Endothelial cell of umbilical vein (primary cell): ENCODE results near the gene ACSS1. TPM values are rescaled to one million over a fixed set of nuclear protein-coding genes. Genes with fewer than 3 reads are reported as not detected.

Source experiments
- BruUV-seq: library from RNA; stranded (reverse); fragments of 400-500 nt; replicated peaks from 2 replicates; lab custom pipeline; 2021; lab: Mats Ljungman, UMichigan
- CTCF ChIA-PET: fragments of 300-600, 350-600 bp; sonication (Branson Sonifier 250); formaldehyde crosslinking; loops from one replicate; lab custom pipeline; 2021; ENCODE audit warnings: antibody characterized with exemption, inconsistent platforms; lab: Charles Lee
- POLR2A ChIA-PET: fragments of 300-600, 350-600 bp; sonication (Branson Sonifier 250); formaldehyde crosslinking; loops from one replicate; lab custom pipeline; 2021; ENCODE audit warnings: antibody characterized with exemption, inconsistent platforms; lab: Charles Lee
- DNase-seq: peaks from one replicate; pipeline ENCODE4 v3.0.0-alpha.2; 2011; ENCODE audit warnings: low read depth, low spot score
- FAIRE-seq: peaks from 2 replicates; lab custom pipeline; 2011; peaks lifted over from hg19 to GRCh38; lab: Jason Lieb, UNC
- H2AFZ ChIP-seq: 2 replicates; pipeline ENCODE4 v1.6.0; 2012; ENCODE audit warnings: low read depth, low read length, control low read depth, inconsistent platforms
- H3K27ac ChIP-seq: 2 replicates; pipeline ENCODE4 v1.5.1; 2011; ENCODE audit warnings: low read depth, mild to moderate bottlenecking, control low read depth, low read length, moderate library complexity; ENCODE audit not compliant: insufficient read depth
- H3K27me3 ChIP-seq, 2 experiments: 2 replicates each; pipeline versions ENCODE4 v1.6.0 to v1.6.1; 2011; ENCODE audit warnings: low read length in 2 of 2, mixed read lengths in 1 of 2; ENCODE audit not compliant: control insufficient read depth in 2 of 2, insufficient read depth in 2 of 2
- H3K36me3 ChIP-seq, 2 experiments: 2 replicates in 1 of 2; 3 replicates in 1 of 2; pipeline ENCODE4 v1.5.1; 2011; ENCODE audit warnings: low read length in 2 of 2, mild to moderate bottlenecking in 1 of 2, moderate library complexity in 1 of 2; ENCODE audit not compliant: control insufficient read depth in 2 of 2, insufficient read depth in 2 of 2; ENCODE audit errors: extremely low read depth in 1 of 2
- H3K4me1 ChIP-seq: 3 replicates; pipeline ENCODE4 v1.5.1; 2011; ENCODE audit warnings: mild to moderate bottlenecking, low read length; ENCODE audit not compliant: control insufficient read depth, insufficient read depth; ENCODE audit errors: extremely low read depth
- H3K4me2 ChIP-seq: 2 replicates; pipeline ENCODE4 v1.6.1; 2011; ENCODE audit warnings: low read length, control low read depth, mixed read lengths; ENCODE audit not compliant: insufficient read depth
- H3K4me3 ChIP-seq, 3 experiments: fragments of 200-600 bp in 1 of 3; sonication (generic), shearing (Covaris generic) in 1 of 3; replicated peaks in 1 of 3; 2 replicates each; pipeline ENCODE4 v1.5.1; 2011 to 2016; ENCODE audit warnings: control low read depth in 3 of 3, low read length in 3 of 3, mild to moderate bottlenecking in 2 of 3, inconsistent platforms in 1 of 3, low read depth in 1 of 3, moderate library complexity in 1 of 3; ENCODE audit not compliant: insufficient read depth in 1 of 3
- H3K79me2 ChIP-seq: 2 replicates; pipeline ENCODE4 v1.6.0; 2012; ENCODE audit warnings: low read length, inconsistent platforms; ENCODE audit not compliant: control insufficient read depth, insufficient read depth
- H3K9ac ChIP-seq: replicated peaks from 2 replicates; pipeline ENCODE3; 2011; ENCODE audit warnings: low read length, control low read depth; ENCODE audit not compliant: insufficient read depth; ENCODE audit errors: extremely low read depth
- H3K9me1 ChIP-seq: replicated peaks from 3 replicates; pipeline ENCODE4 v1.6.0; 2011; ENCODE audit warnings: mild to moderate bottlenecking, low read length; ENCODE audit not compliant: control insufficient read depth, insufficient read depth; ENCODE audit errors: extremely low read depth
- H3K9me3 ChIP-seq: replicated peaks from 2 replicates; pipeline ENCODE4 v1.5.1; 2012; ENCODE audit warnings: low read length, inconsistent platforms; ENCODE audit not compliant: control insufficient read depth, insufficient read depth
- H4K20me1 ChIP-seq: replicated peaks from 2 replicates; pipeline ENCODE3; 2011; ENCODE audit warnings: mild to moderate bottlenecking, low read length; ENCODE audit not compliant: control insufficient read depth, insufficient read depth; ENCODE audit errors: extremely low read depth
- EZH2 ChIP-seq: IDR thresholded peaks from 2 replicates; pipeline ENCODE4 v1.6.1; 2012; ENCODE audit warnings: borderline replicate concordance, low read depth, mild to moderate bottlenecking, moderate library complexity, low read length, inconsistent platforms; ENCODE audit not compliant: severe bottlenecking
- FOS ChIP-seq: IDR thresholded peaks from 2 replicates; pipeline ENCODE4 v1.6.1; 2011; ENCODE audit warnings: mild to moderate bottlenecking, low read length, moderate library complexity, borderline replicate concordance; ENCODE audit not compliant: insufficient read depth
- GATA2 ChIP-seq: IDR thresholded peaks from 2 replicates; pipeline ENCODE4 v1.7.0; 2011; ENCODE audit warnings: low read depth, mild to moderate bottlenecking, moderate library complexity, mixed read lengths, low read length; ENCODE audit not compliant: insufficient read length, insufficient read depth
- JUN ChIP-seq: IDR thresholded peaks from 2 replicates; pipeline ENCODE4 v1.6.1; 2011; ENCODE audit warnings: borderline replicate concordance, low read depth; ENCODE audit not compliant: insufficient read length, insufficient read depth
- MYC ChIP-seq: IDR thresholded peaks from one replicate; pipeline ENCODE4 v1.6.1; 2011; ENCODE audit warnings: mild to moderate bottlenecking, low read depth, low read length
- POLR2A ChIP-seq: IDR thresholded peaks from 2 replicates; pipeline ENCODE4 v1.6.1; 2012; ENCODE audit warnings: low read depth, mild to moderate bottlenecking, control low read depth, low read length
- POLR2AphosphoS5 ChIP-seq: IDR thresholded peaks from 2 replicates; pipeline ENCODE4 v1.6.1; 2012; ENCODE audit warnings: low read depth, mild to moderate bottlenecking, control low read depth, low read length, moderate library complexity; ENCODE audit not compliant: insufficient read depth
- dilution Hi-C: fragments of 300-500 bp; cut with MboI; formaldehyde crosslinking; loops from one replicate; pipeline ENCODE4 v1.15.0; 2019; ENCODE audit warnings: low sequenced_read_pairs; ENCODE audit not compliant: extremely low pct_ligation_motif_present
- intact Hi-C: fragments of 100-400 bp; cut with micrococcal nuclease; formaldehyde crosslinking; loops from one replicate; pipeline ENCODE4 v1.10.0; 2022
- polyA plus RNA-seq, 4 experiments: library from polyadenylated mRNA; depleted of rRNA in 3 of 4; stranded (reverse) in 3 of 4; unstranded in 1 of 4; fragments of >200 nt; gene quantifications; 2 replicates each; pipeline versions ENCODE4 v1.2.1 to v1.2.3, GENCODE V29; 2011 to 2012; ENCODE audit warnings: missing spikeins in 1 of 4
- total RNA-seq: library from RNA; stranded (reverse); gene quantifications from 2 replicates; pipeline ENCODE4 v1.2.3, GENCODE V29; 2021
- TF ChIP-seq, protein P1 (sequence below), 2 donors: IDR thresholded peaks; 1 replicate in 1 of 2; 2 replicates in 1 of 2; pipeline ENCODE4 v1.5.1; 2011; ENCODE audit warnings: low read length in 2 of 2, mild to moderate bottlenecking in 2 of 2, moderate library complexity in 2 of 2, control low read depth in 1 of 2, inconsistent platforms in 1 of 2, low read depth in 1 of 2; ENCODE audit not compliant: insufficient read depth in 1 of 2; ENCODE audit errors: extremely low read depth in 1 of 2
- TF ChIP-seq, protein P2 (sequence below): IDR thresholded peaks from 2 replicates; pipeline ENCODE4 v1.6.1; 2011; ENCODE audit not compliant: insufficient read depth, insufficient read length

Gene ACSS1
- total and polyA plus RNA-seq, 2 donors (not counting 3 experiments of a cell fraction or from before 2014, with no cell fraction given) = 6.2 to 17.9 TPM

DNA sequence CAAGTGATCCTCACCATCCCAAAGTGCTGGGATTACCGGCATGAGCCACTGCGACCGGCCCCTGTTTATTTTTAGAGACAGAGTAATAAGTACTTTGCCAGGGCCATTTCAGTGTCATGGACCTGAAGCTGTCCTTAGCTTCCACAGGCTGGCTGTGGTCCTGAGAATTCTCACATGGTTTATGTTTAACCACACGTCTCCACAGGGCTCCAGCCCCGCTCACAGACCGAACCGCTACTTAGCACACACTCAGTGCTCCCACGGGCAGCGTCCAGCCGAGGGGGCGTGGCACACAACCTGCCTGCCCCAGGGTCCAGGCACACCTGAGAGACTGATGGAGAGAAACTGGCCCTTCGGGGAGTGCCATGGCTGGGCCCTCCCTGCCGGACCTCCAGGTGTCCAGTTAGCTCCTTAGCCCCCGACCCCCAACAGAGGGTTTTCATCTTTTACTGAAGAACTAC lies 11.7 kb downstream of the ACSS1 start:
- intact Hi-C loops = no loop called here
- Histone ChIP-seq H3K9me1 (no peaks in the 10 kb centered on the region), H3K4me3 (no peak overlapping the region), H3K9me3 (no peaks in the 10 kb centered on the region), H3K79me2 (no peaks in the 10 kb centered on the region), H3K4me1 (no peaks in the 10 kb centered on the region), H3K9ac (no peak overlapping the region), H3K36me3 (no peaks in the 10 kb centered on the region), H2AFZ (no peak overlapping the region), H3K4me2 (no peak overlapping the region), H3K27ac (no peak overlapping the region), H3K27me3 (no peaks in the 10 kb centered on the region), H4K20me1 (no peaks in the 10 kb centered on the region)
- dilution Hi-C loops = no loop called here
- no peak for FAIRE-seq
- POLR2A ChIA-PET = no interaction called here
- CTCF ChIA-PET = no interaction called here
- BruUV-seq = no TSS peak
- DNase-seq = no peak
- no peak for TF ChIP-seq JUN
- no peak for TF ChIP-seq FOS
- no peak for TF ChIP-seq MYC
- TF ChIP-seq POLR2A = no peak
- TF ChIP-seq EZH2 = no peak
- TF ChIP-seq POLR2AphosphoS5 = no peak
- TF ChIP-seq, protein P1, sequence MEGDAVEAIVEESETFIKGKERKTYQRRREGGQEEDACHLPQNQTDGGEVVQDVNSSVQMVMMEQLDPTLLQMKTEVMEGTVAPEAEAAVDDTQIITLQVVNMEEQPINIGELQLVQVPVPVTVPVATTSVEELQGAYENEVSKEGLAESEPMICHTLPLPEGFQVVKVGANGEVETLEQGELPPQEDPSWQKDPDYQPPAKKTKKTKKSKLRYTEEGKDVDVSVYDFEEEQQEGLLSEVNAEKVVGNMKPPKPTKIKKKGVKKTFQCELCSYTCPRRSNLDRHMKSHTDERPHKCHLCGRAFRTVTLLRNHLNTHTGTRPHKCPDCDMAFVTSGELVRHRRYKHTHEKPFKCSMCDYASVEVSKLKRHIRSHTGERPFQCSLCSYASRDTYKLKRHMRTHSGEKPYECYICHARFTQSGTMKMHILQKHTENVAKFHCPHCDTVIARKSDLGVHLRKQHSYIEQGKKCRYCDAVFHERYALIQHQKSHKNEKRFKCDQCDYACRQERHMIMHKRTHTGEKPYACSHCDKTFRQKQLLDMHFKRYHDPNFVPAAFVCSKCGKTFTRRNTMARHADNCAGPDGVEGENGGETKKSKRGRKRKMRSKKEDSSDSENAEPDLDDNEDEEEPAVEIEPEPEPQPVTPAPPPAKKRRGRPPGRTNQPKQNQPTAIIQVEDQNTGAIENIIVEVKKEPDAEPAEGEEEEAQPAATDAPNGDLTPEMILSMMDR (IDR thresholded peaks at IDR 0.05; ENCODE audit: extremely low read depth in 1 of 2, insufficient read depth in 1 of 2, low read depth in 1 of 2, low read length in 2 of 2) = no peak
- TF ChIP-seq, protein P2, sequence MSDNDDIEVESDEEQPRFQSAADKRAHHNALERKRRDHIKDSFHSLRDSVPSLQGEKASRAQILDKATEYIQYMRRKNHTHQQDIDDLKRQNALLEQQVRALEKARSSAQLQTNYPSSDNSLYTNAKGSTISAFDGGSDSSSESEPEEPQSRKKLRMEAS = no peak
- no peak for TF ChIP-seq GATA2
